GM12878 (cell line): ENCODE results near the gene MYOM1. TPM values are rescaled to one million over a fixed set of nuclear protein-coding genes. Genes with fewer than 3 reads are reported as not detected.
A peak's percentile ranks its signal among the peaks of the same experiment; 100 is the strongest.

Experiments used
- BACH1 ChIP-seq: fragments of 450-650 bp; IDR thresholded peaks from 2 replicates; pipeline ENCODE4 v1.6.1; 2017; ENCODE audit warnings: mild to moderate bottlenecking, borderline replicate concordance
- BCL3 ChIP-seq: IDR thresholded peaks from 2 replicates; pipeline ENCODE4 v1.6.1; 2011; ENCODE audit warnings: borderline replicate concordance, low read depth, mild to moderate bottlenecking, moderate library complexity, low read length; ENCODE audit not compliant: insufficient read depth, poor library complexity, severe bottlenecking
- CHD1 ChIP-seq: IDR thresholded peaks from 2 replicates; pipeline ENCODE4 v1.6.1; 2012; ENCODE audit warnings: low read depth, low read length, improper control_type of control experiment
- CHD2 ChIP-seq: IDR thresholded peaks from 2 replicates; pipeline ENCODE4 v1.6.1; 2011; ENCODE audit warnings: low read depth, low read length, improper control_type of control experiment, borderline replicate concordance
- EGR1 ChIP-seq, 2 experiments: IDR thresholded peaks; 1 replicate in 1 of 2; 2 replicates in 1 of 2; pipeline ENCODE4 v1.6.1; 2011 to 2012; ENCODE audit warnings: low read depth in 2 of 2, low read length in 2 of 2, borderline replicate concordance in 1 of 2, mild to moderate bottlenecking in 1 of 2, moderate library complexity in 1 of 2
- EZH2 ChIP-seq: IDR thresholded peaks from 2 replicates; pipeline ENCODE4 v1.6.1; 2012; ENCODE audit warnings: low read depth, mild to moderate bottlenecking, control low read depth, inconsistent platforms, low read length, borderline replicate concordance; ENCODE audit not compliant: control insufficient read depth
- FOXK2 ChIP-seq: fragments of 450-650 bp; IDR thresholded peaks from 2 replicates; pipeline ENCODE4 v1.6.1; 2017; ENCODE audit warnings: mild to moderate bottlenecking, moderate library complexity
- KAT2A ChIP-seq: conservative IDR thresholded peaks from 2 replicates; pipeline ENCODE4 v1.6.1; 2011; ENCODE audit warnings: low read depth, low read length; ENCODE audit not compliant: control insufficient read depth
- MYB ChIP-seq: fragments of 150-350 bp; IDR thresholded peaks from 2 replicates; pipeline ENCODE4 v1.6.1; 2014; ENCODE audit warnings: mild to moderate bottlenecking, low read depth, low read length, borderline replicate concordance
- NFIC ChIP-seq: IDR thresholded peaks from 2 replicates; pipeline ENCODE4 v1.6.1; 2012; ENCODE audit warnings: low read depth, mild to moderate bottlenecking, inconsistent platforms, low read length, moderate library complexity
- NR2F1 ChIP-seq: fragments of 450-650 bp; conservative IDR thresholded peaks from 2 replicates; pipeline ENCODE4 v1.6.1; 2017; ENCODE audit warnings: mild to moderate bottlenecking
- PAX5 ChIP-seq: IDR thresholded peaks from 2 replicates; pipeline ENCODE4 v1.6.1; 2011; ENCODE audit warnings: low read depth, low read length, borderline replicate concordance
- PKNOX1 ChIP-seq: fragments of 450-650 bp; IDR thresholded peaks from 2 replicates; pipeline ENCODE4 v1.6.1; 2016; ENCODE audit warnings: mild to moderate bottlenecking
- POLR2AphosphoS2 ChIP-seq: IDR thresholded peaks from 2 replicates; pipeline ENCODE4 v1.6.1; 2011; ENCODE audit warnings: low read depth, mild to moderate bottlenecking, low read length, improper control_type of control experiment, moderate library complexity
- RFX5 ChIP-seq: IDR thresholded peaks from 2 replicates; pipeline ENCODE4 v1.6.1; 2011; ENCODE audit warnings: low read depth, low read length, improper control_type of control experiment
- RUNX3 ChIP-seq: IDR thresholded peaks from 2 replicates; pipeline ENCODE4 v1.6.1; 2012; ENCODE audit warnings: low read length, inconsistent platforms
- SP1 ChIP-seq: IDR thresholded peaks from one replicate; pipeline ENCODE4 v1.6.1; 2011; ENCODE audit warnings: low read depth, low read length
- SREBF2 ChIP-seq: IDR thresholded peaks from 2 replicates; pipeline ENCODE4 v1.6.1; 2012; ENCODE audit warnings: mild to moderate bottlenecking, low read length
- STAT1 ChIP-seq: fragments of 450-650 bp; conservative IDR thresholded peaks from 2 replicates; pipeline ENCODE4 v1.6.1; 2014; ENCODE audit warnings: antibody characterized with exemption, mild to moderate bottlenecking
- TCF12 ChIP-seq: IDR thresholded peaks from 2 replicates; pipeline ENCODE4 v1.6.1; 2011; ENCODE audit warnings: low read depth, mild to moderate bottlenecking, low read length
- USF2 ChIP-seq: IDR thresholded peaks from 2 replicates; pipeline ENCODE4 v1.6.1; 2011; ENCODE audit warnings: low read depth, low read length, improper control_type of control experiment, borderline replicate concordance
- WRNIP1 ChIP-seq: IDR thresholded peaks from 2 replicates; pipeline ENCODE4 v1.6.1; 2011; ENCODE audit warnings: low read depth, low read length, improper control_type of control experiment, borderline replicate concordance
- ZNF24 ChIP-seq: fragments of 450-650 bp; IDR thresholded peaks from 2 replicates; pipeline ENCODE4 v1.6.1; 2017; ENCODE audit warnings: antibody characterized with exemption, mild to moderate bottlenecking
- polyA plus RNA-seq, 11 experiments: library from polyadenylated mRNA; depleted of rRNA in 4 of 11; unstranded in 6 of 11; stranded (reverse) in 5 of 11; fragments of >200 nt; fragmentation: Nextera tagmentation in 4 of 11; fragmentation: Illumina TruSeq in 1 of 11; extraction: Ambion mirVana in 4 of 11; extraction: Trizol in 1 of 11; gene quantifications; 1 replicate in 1 of 11; 2 replicates in 10 of 11; pipeline versions ENCODE4 v1.2.1 to v1.2.3, GENCODE V29; 2011 to 2016; ENCODE audit warnings: inconsistent platforms in 2 of 11, missing spikeins in 2 of 11, low read depth in 1 of 11
- total RNA-seq, 4 experiments: library from RNA; depleted of rRNA in 3 of 4; stranded (reverse); fragments of >200 nt in 3 of 4; fragmentation: Illumina TruSeq in 1 of 4; extraction: Trizol in 1 of 4; gene quantifications; 2 replicates each; pipeline versions ENCODE4 v1.2.1 to v1.2.3, GENCODE V29; 2013 to 2021
- TF ChIP-seq, protein P1 (sequence below): fragments of 450-650 bp; IDR thresholded peaks from 2 replicates; pipeline ENCODE4 v1.6.1; 2016; ENCODE audit warnings: mild to moderate bottlenecking, moderate library complexity, borderline replicate concordance

MYOM1 gene
- total and polyA plus RNA-seq, 10 of the 15 experiments (the other 5 are each of a cell fraction or from before 2014, with no cell fraction given): 0.06 to 1.0 (median 0.57) TPM

DNA sequence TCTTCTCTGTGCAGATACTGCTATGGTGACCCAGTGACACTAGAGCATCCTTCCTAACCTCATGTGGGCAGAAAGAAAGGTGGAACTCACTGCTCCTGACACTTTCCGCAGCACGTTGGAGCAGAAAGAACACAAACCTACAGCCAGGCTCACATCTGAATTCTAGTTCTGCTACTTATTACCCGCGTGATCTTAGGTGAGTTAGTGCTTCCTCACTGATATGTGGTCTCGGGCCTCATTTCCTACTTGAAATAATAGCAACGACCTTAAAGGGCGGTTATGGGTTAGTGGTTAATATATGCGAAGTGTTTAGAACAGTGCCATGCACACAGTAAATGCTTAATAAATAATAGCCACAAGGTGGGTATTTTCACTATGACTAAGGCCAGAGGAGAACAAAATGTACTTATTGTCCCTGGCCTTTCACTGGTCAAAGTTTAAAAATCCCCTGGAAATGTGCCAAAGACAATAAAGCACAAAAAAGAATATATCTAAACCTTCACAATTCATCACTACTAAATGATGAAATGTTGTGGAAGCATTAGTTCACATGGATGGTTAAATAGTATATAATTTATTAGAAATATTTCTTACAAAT lies 66.6 kb downstream of the MYOM1 start (continued):
- TF ChIP-seq EGR1 (IDR thresholded peaks at IDR 0.05; ENCODE audit: borderline replicate concordance in 1 of 2, low read depth in 2 of 2, low read length in 2 of 2) (no peak), EZH2 (no peak), SREBF2 (no peak), USF2 (no peak; the same call in 1 of the 2 replicates), SP1 (no peak), NFIC (peak; percentile 69; the same call in 1 of the 2 replicates), MYB (no peak), NR2F1 (peak; percentile 92), PAX5 (no peak), STAT1 (no peak), WRNIP1 (0 out of 2 replicates have a peak, but pooled peaks have one; percentile 79), TCF12 (no peak), KAT2A (no peak), PKNOX1 (0 out of 2 replicates have a peak, but pooled peaks have one; percentile 1), CHD1 (no peak), RFX5 (no peak), CHD2 (peak; percentile 77; the same call in 1 of the 2 replicates), FOXK2 (no peak), ZNF24 (peak; percentile 92), POLR2AphosphoS2 (no peak), BACH1 (peak; percentile 49; the same call in 1 of the 2 replicates), BCL3 (no peak), RUNX3 (peak; percentile 82)
- TF ChIP-seq, protein P1, sequence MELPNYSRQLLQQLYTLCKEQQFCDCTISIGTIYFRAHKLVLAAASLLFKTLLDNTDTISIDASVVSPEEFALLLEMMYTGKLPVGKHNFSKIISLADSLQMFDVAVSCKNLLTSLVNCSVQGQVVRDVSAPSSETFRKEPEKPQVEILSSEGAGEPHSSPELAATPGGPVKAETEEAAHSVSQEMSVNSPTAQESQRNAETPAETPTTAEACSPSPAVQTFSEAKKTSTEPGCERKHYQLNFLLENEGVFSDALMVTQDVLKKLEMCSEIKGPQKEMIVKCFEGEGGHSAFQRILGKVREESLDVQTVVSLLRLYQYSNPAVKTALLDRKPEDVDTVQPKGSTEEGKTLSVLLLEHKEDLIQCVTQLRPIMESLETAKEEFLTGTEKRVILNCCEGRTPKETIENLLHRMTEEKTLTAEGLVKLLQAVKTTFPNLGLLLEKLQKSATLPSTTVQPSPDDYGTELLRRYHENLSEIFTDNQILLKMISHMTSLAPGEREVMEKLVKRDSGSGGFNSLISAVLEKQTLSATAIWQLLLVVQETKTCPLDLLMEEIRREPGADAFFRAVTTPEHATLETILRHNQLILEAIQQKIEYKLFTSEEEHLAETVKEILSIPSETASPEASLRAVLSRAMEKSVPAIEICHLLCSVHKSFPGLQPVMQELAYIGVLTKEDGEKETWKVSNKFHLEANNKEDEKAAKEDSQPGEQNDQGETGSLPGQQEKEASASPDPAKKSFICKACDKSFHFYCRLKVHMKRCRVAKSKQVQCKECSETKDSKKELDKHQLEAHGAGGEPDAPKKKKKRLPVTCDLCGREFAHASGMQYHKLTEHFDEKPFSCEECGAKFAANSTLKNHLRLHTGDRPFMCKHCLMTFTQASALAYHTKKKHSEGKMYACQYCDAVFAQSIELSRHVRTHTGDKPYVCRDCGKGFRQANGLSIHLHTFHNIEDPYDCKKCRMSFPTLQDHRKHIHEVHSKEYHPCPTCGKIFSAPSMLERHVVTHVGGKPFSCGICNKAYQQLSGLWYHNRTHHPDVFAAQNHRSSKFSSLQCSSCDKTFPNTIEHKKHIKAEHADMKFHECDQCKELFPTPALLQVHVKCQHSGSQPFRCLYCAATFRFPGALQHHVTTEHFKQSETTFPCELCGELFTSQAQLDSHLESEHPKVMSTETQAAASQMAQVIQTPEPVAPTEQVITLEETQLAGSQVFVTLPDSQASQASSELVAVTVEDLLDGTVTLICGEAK: no peak
